Neural cell (in vitro differentiated cells): Measurements from ENCODE around the gene RUFY2. TPM values are rescaled to one million over a fixed set of nuclear protein-coding genes. Genes with fewer than 3 reads are reported as not detected.
"Not testable (repeated sequence)": the region's sequence is repeated elsewhere in the genome, so short reads cannot be mapped to it uniquely, and the experiment has no call there.

ENCODE experiments used
- H2AFZ ChIP-seq: fragments of 200-600, 300-800 bp; sonication (generic), shearing (Covaris generic); 2 replicates; pipeline ENCODE4 v1.6.0; 2014; ENCODE audit warnings: low read depth, mild to moderate bottlenecking, antibody characterized with exemption, low read length, moderate library complexity
- H3F3A ChIP-seq: fragments of 200-600 bp; shearing (Covaris generic); 2 replicates; pipeline ENCODE4 v1.6.1; 2016; ENCODE audit warnings: mild to moderate bottlenecking, moderate library complexity, mixed read lengths, antibody characterized with exemption, low read length; ENCODE audit not compliant: insufficient read depth, poor library complexity, severe bottlenecking
- H3K27ac ChIP-seq: fragments of 200-600, 300-800 bp; sonication (generic), shearing (Covaris generic); 2 replicates; pipeline ENCODE4 v1.5.1; 2014; ENCODE audit warnings: mild to moderate bottlenecking, low read length, moderate library complexity
- H3K27me3 ChIP-seq: fragments of 300-800, 200-600 bp; sonication (generic), shearing (Covaris generic); 2 replicates; pipeline ENCODE4 v1.6.0; 2014; ENCODE audit warnings: mild to moderate bottlenecking, low read depth, low read length, moderate library complexity; ENCODE audit not compliant: insufficient read depth
- H3K36me3 ChIP-seq: fragments of 300-800, 200-600 bp; sonication (generic), shearing (Covaris generic); 2 replicates; pipeline ENCODE4 v1.5.1; 2014; ENCODE audit warnings: mild to moderate bottlenecking, antibody characterized with exemption, low read length, moderate library complexity; ENCODE audit not compliant: insufficient read depth
- H3K4me2 ChIP-seq: fragments of 300-800, 200-600 bp; sonication (generic), shearing (Covaris generic); 2 replicates; pipeline ENCODE4 v1.6.0; 2014; ENCODE audit warnings: mild to moderate bottlenecking, low read length
- H3K4me3 ChIP-seq: fragments of 300-800, 200-600 bp; sonication (generic), shearing (Covaris generic); 2 replicates; pipeline ENCODE4 v1.5.1; 2014; ENCODE audit warnings: mild to moderate bottlenecking, low read length, moderate library complexity
- H3K79me2 ChIP-seq: fragments of 200-600 bp; shearing (Covaris generic); replicated peaks from 2 replicates; pipeline ENCODE4 v1.6.0; 2014; ENCODE audit warnings: mild to moderate bottlenecking, low read length, moderate library complexity; ENCODE audit not compliant: insufficient read depth
- H3K9ac ChIP-seq: fragments of 300-800, 200-600 bp; sonication (generic), shearing (Covaris generic); 2 replicates; pipeline ENCODE4 v1.6.1; 2016; ENCODE audit warnings: mild to moderate bottlenecking, low read length, mixed read lengths
- H3K9me2 ChIP-seq: fragments of 200-600 bp; shearing (Covaris generic); 2 replicates; pipeline ENCODE4 v1.6.1; 2016; ENCODE audit warnings: mild to moderate bottlenecking, low read length, mixed read lengths; ENCODE audit not compliant: insufficient read depth
- H3K9me3 ChIP-seq: fragments of 200-600, 300-800 bp; sonication (generic), shearing (Covaris generic); 2 replicates; pipeline ENCODE4 v1.6.1; 2016; ENCODE audit warnings: mild to moderate bottlenecking, mixed run types, low read length, moderate library complexity, mixed read lengths
- H4K20me1 ChIP-seq: fragments of 200-600 bp; shearing (Covaris generic); 2 replicates; pipeline ENCODE4 v1.6.1; 2016; ENCODE audit warnings: mild to moderate bottlenecking, mixed run types; ENCODE audit not compliant: insufficient read depth
- EP300 ChIP-seq: fragments of 450-650 bp; conservative IDR thresholded peaks from 2 replicates; pipeline ENCODE4 v1.6.1; 2014; ENCODE audit warnings: antibody characterized with exemption, mild to moderate bottlenecking, moderate library complexity; ENCODE audit not compliant: poor library complexity, severe bottlenecking
- EZH2 ChIP-seq: fragments of 200-600, 300-800 bp; shearing (Covaris generic), sonication (generic); IDR thresholded peaks from 2 replicates; pipeline ENCODE4 v1.6.1; 2014; ENCODE audit warnings: antibody characterized with exemption, low read length, borderline replicate concordance, mild to moderate bottlenecking; ENCODE audit not compliant: insufficient read depth, poor library complexity, severe bottlenecking
- MXI1 ChIP-seq: fragments of 450-650 bp; conservative IDR thresholded peaks from 2 replicates; pipeline ENCODE4 v1.6.1; 2014; ENCODE audit warnings: antibody characterized with exemption, mild to moderate bottlenecking; ENCODE audit not compliant: poor library complexity, severe bottlenecking
- POLR2AphosphoS5 ChIP-seq: IDR thresholded peaks from 2 replicates; pipeline ENCODE4 v1.6.1; 2012
- RAD21 ChIP-seq: fragments of 450-650 bp; conservative IDR thresholded peaks from 2 replicates; pipeline ENCODE4 v1.6.1; 2014; ENCODE audit warnings: antibody characterized with exemption, mild to moderate bottlenecking, moderate library complexity
- SMC3 ChIP-seq: fragments of 450-650 bp; conservative IDR thresholded peaks from 2 replicates; pipeline ENCODE4 v1.6.1; 2014; ENCODE audit warnings: antibody characterized with exemption, mild to moderate bottlenecking, moderate library complexity; ENCODE audit not compliant: poor library complexity
- TAF1 ChIP-seq: IDR thresholded peaks from 2 replicates; pipeline ENCODE4 v1.6.1; 2012; ENCODE audit warnings: low read depth
- polyA minus RNA-seq: library from RNA; depleted of rRNA, polyadenylated mRNA; stranded (reverse); fragments of >200 nt; gene quantifications from 2 replicates; pipeline ENCODE4 v1.2.3, GENCODE V29; 2014
- polyA plus RNA-seq: library from polyadenylated mRNA; depleted of rRNA; stranded (reverse); fragments of >200 nt; gene quantifications from 2 replicates; pipeline ENCODE4 v1.2.3, GENCODE V29; 2014
- TF ChIP-seq, protein P1 (sequence below): IDR thresholded peaks from 2 replicates; pipeline ENCODE4 v1.6.1; 2012; ENCODE audit warnings: borderline replicate concordance
- TF ChIP-seq, protein P2 (sequence below): fragments of 450-650 bp; IDR thresholded peaks from 2 replicates; pipeline ENCODE4 v1.5.1; 2014; ENCODE audit warnings: antibody characterized with exemption, mild to moderate bottlenecking, moderate library complexity; ENCODE audit not compliant: poor library complexity, severe bottlenecking

The RUFY2 gene, protein sequence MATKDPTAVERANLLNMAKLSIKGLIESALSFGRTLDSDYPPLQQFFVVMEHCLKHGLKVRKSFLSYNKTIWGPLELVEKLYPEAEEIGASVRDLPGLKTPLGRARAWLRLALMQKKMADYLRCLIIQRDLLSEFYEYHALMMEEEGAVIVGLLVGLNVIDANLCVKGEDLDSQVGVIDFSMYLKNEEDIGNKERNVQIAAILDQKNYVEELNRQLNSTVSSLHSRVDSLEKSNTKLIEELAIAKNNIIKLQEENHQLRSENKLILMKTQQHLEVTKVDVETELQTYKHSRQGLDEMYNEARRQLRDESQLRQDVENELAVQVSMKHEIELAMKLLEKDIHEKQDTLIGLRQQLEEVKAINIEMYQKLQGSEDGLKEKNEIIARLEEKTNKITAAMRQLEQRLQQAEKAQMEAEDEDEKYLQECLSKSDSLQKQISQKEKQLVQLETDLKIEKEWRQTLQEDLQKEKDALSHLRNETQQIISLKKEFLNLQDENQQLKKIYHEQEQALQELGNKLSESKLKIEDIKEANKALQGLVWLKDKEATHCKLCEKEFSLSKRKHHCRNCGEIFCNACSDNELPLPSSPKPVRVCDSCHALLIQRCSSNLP
- 154 and 168 TPM in 2 replicates for polyA plus RNA-seq
- 117 and 129 TPM in 2 replicates for polyA minus RNA-seq

DNA sequence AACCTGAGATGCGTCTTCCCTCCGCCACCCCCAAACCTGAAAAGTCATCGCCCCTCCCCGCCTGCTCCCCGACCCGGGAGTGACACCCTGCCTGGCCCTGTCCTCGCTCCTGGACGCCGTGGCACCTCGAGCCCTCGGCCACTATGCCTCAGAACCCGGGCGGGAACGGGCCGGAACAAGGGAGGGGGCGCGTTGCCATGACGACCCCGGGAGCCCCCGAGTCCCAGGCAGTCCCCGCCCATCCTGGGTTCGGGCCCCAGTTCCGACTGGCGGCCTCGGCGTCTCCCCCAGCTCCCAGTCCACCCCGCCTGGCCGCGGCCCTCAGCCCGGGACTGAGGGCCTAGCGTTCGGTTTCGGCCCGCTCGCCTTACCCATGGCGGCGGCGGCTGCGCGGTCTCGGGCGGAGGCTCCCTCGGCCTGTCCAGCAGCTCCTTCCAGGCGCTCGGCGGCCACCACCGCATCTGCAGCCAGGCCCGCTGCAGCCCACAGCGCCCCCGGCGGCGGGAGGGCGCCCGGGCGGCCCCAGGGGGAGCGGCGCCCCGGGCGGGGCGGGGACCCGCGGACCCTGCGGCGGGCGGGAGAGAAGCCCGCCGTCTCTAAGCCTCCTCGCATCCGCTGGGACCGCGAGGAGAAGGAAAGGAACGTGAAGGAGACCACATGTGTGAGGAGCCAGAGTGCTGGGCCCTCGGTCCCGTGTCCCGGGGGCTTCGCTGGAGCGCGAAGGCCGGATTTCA lies at the start of gene RUFY2:
RUFY2 (minus strand) TSS at position 463 of the 734 bp plus-strand sequence; CDS start at position 375, 88 bp downstream.
- Histone ChIP-seq H3K4me2 (peak within 1 kb of the TSS; percentile 92), H4K20me1 (no peaks in the 10 kb centered on the region), H2AFZ (peak within 1 kb of the TSS; percentile 100), H3K27me3 (no peaks in the 10 kb centered on the region), H3F3A (peaks cover 4% of the 10 kb centered on the region), H3K9me3 (no peaks in the 10 kb centered on the region), H3K79me2 (peaks cover 42% of the 10 kb centered on the region), H3K27ac (peak within 1 kb of the TSS; percentile 95), H3K9ac (peak within 1 kb of the TSS; percentile 99), H3K4me3 (peak within 1 kb of the TSS; percentile 82), H3K36me3 (no peaks in the 10 kb centered on the region), H3K9me2 (no peaks in the 10 kb centered on the region)
- TF ChIP-seq, protein P1, sequence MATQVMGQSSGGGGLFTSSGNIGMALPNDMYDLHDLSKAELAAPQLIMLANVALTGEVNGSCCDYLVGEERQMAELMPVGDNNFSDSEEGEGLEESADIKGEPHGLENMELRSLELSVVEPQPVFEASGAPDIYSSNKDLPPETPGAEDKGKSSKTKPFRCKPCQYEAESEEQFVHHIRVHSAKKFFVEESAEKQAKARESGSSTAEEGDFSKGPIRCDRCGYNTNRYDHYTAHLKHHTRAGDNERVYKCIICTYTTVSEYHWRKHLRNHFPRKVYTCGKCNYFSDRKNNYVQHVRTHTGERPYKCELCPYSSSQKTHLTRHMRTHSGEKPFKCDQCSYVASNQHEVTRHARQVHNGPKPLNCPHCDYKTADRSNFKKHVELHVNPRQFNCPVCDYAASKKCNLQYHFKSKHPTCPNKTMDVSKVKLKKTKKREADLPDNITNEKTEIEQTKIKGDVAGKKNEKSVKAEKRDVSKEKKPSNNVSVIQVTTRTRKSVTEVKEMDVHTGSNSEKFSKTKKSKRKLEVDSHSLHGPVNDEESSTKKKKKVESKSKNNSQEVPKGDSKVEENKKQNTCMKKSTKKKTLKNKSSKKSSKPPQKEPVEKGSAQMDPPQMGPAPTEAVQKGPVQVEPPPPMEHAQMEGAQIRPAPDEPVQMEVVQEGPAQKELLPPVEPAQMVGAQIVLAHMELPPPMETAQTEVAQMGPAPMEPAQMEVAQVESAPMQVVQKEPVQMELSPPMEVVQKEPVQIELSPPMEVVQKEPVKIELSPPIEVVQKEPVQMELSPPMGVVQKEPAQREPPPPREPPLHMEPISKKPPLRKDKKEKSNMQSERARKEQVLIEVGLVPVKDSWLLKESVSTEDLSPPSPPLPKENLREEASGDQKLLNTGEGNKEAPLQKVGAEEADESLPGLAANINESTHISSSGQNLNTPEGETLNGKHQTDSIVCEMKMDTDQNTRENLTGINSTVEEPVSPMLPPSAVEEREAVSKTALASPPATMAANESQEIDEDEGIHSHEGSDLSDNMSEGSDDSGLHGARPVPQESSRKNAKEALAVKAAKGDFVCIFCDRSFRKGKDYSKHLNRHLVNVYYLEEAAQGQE, result peak; percentile 60
- TF ChIP-seq, protein P2, sequence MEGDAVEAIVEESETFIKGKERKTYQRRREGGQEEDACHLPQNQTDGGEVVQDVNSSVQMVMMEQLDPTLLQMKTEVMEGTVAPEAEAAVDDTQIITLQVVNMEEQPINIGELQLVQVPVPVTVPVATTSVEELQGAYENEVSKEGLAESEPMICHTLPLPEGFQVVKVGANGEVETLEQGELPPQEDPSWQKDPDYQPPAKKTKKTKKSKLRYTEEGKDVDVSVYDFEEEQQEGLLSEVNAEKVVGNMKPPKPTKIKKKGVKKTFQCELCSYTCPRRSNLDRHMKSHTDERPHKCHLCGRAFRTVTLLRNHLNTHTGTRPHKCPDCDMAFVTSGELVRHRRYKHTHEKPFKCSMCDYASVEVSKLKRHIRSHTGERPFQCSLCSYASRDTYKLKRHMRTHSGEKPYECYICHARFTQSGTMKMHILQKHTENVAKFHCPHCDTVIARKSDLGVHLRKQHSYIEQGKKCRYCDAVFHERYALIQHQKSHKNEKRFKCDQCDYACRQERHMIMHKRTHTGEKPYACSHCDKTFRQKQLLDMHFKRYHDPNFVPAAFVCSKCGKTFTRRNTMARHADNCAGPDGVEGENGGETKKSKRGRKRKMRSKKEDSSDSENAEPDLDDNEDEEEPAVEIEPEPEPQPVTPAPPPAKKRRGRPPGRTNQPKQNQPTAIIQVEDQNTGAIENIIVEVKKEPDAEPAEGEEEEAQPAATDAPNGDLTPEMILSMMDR, result peak; percentile 97
- TF ChIP-seq POLR2AphosphoS5, result peak; percentile 89
- TF ChIP-seq SMC3, result peak; percentile 48
- no peak for TF ChIP-seq EZH2
- peak; percentile 66 for TF ChIP-seq EP300
- TF ChIP-seq RAD21, result no peak
- no peak for TF ChIP-seq MXI1
- peak; percentile 47 for TF ChIP-seq TAF1

DNA sequence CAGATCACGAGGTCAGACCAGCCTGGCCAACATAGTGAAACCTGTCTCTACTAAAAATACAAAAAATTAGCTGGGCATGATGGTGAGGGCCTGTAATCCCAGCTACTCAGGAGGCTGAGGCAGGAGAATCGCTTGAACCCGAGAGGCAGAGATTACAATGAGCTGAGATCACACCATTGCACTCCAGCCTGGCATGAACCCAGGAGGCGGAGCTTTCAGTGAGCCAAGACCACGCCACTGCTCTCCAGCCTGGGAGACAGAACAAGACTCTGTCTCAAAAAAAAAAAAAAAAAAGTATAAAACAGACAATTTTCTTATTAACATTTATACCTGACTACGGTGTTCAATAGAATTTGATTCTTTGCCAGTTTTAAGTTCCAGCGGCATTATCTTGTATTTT lies 42.6 kb upstream of the RUFY2 start:
- not testable (repeated sequence) for H3K4me2 ChIP-seq, H4K20me1 ChIP-seq, H3K9me3 ChIP-seq

More for the DNA sequence above, 42.6 kb upstream of the RUFY2 start:
- not testable (repeated sequence) for H3K9me2 ChIP-seq, H3K9ac ChIP-seq, H3K27ac ChIP-seq, H3K79me2 ChIP-seq, H2AFZ ChIP-seq, H3K27me3 ChIP-seq, H3K4me3 ChIP-seq, H3K36me3 ChIP-seq, H3F3A ChIP-seq
